Cardiac septum (tissue), 1 donor: ENCODE measurements around the gene ARHGAP24. TPM values are rescaled to one million over a fixed set of nuclear protein-coding genes. Genes with fewer than 3 reads are reported as not detected.
A peak's percentile ranks its signal among the peaks of the same experiment; 100 is the strongest.
"Not testable (repeated sequence)": the region's sequence is repeated elsewhere in the genome, so short reads cannot be mapped to it uniquely, and the experiment has no call there.

Source experiments
- DNase-seq: peaks from one replicate; pipeline ENCODE4 v3.0.0-alpha.2; 2020; ENCODE audit warnings: low spot score
- intact Hi-C: fragments of 100-400 bp; cut with DNase I; formaldehyde crosslinking; loops from one replicate; pipeline ENCODE4 v1.14.0; 2022
- total RNA-seq: library from RNA; stranded (reverse); fragmentation: NEBNext Ultra II Directional; extraction: Animal tissue kit (Norgen Biotek cat#: 25700); gene quantifications from one replicate; pipeline ENCODE4 v1.2.1, GENCODE V29; 2021
- donor health status: DM: no; HTN: no; CAD: no.

Gene ARHGAP24
- total RNA-seq, 1 donor from 2014 or later, result 60.1 TPM

GRCh38 chr4:85476381-85476780 is 1.4 kb downstream of the ARHGAP24 start:
- no peak for DNase-seq
- intact Hi-C loops, result loop anchor here (5.0 kb wide), 3 partner anchors 79 to 266 kb away; no protein-coding TSS in a partner anchor

DNA sequence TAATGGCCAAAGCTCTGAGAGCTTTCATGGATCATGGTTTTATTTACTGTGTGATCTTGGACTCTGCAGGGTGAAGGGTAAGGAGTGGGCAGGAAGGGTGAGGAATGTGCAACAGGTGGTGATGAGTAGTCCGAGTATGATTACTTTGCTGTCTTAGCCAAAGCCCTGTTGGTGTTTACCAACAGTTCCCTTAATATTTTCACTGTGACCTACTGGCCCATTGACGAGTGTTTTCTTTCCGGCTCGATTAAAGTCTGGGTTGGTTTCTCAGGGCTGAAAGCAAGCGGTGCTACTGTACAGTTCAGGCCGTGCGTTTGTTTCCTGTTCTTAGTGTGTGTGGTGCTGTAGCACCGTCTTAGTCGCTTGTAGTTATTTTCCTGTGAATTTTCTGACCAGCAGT is 2.6 kb downstream of the ARHGAP24 start:
- intact Hi-C loops, result loop anchor here (5.0 kb wide), 3 partner anchors 80 to 265 kb away; no protein-coding TSS in a partner anchor
- DNase-seq, result no peak

GRCh38 chr4:85478576-85478975 is 3.6 kb downstream of the ARHGAP24 start:
- intact Hi-C loops, result loop anchor here (5.0 kb wide), 3 partner anchors 81 to 264 kb away; no protein-coding TSS in a partner anchor
- DNase-seq, result no peak

GRCh38 chr4:85482010-85482738 is 7.2 kb downstream of the ARHGAP24 start:
- intact Hi-C loops, result no loop called here
- DNase-seq, result no peak

GRCh38 chr4:85486425-85487086 is 11.6 kb downstream of the ARHGAP24 start:
- DNase-seq, result no peak
- intact Hi-C loops, result no loop called here

- intact Hi-C loops, result no loop called here
- DNase-seq, result no peak
Measured at GRCh38 chr4:85488416-85488815, 13.5 kb downstream of the ARHGAP24 start.

GRCh38 chr4:85489273-85489981 is 14.5 kb downstream of the ARHGAP24 start:
- intact Hi-C loops, result no loop called here
- DNase-seq, result no peak

- DNase-seq, result no peak
- intact Hi-C loops, result no loop called here
Measured at GRCh38 chr4:85491527-85491926, 16.6 kb downstream of the ARHGAP24 start.

DNA sequence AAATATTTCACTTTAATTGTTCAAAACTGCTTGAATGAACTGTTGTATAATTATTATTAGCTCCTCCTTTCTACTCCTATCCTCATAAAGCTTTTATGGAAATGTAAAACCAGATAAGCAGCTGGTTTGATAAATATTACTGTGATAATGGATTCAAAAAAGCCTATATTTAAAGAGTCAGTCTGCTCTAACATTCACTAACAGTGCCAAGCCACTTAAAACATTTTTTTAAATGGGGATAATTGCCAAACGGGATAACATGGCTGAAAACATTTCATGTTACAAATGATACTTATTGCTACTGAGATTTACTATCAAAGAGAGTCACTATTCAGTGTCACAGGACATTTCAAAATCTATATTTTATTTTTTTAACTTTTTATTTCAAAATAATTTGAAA is 17.4 kb downstream of the ARHGAP24 start:
- intact Hi-C loops, result no loop called here
- DNase-seq, result no peak

DNA sequence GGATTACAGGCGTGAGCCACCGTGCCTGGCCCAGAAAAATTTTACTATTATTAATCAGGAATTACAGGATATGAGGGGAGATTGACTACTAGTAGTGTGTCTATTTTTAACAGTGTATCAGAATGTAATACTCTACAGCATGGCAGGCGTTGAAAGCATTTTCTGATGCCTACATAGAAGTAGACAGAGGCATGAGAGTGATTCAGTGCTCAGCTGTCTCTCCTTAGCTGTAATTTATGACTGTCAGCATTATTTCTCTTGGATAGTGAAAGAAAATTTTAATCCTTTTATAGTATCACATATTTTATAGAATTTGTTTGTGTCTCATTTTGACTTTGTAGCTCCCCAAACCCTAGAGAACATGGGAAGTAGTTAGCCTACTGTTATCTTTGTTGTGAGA is 20.7 kb downstream of the ARHGAP24 start:
- intact Hi-C loops, result no loop called here
- no peak for DNase-seq

DNA sequence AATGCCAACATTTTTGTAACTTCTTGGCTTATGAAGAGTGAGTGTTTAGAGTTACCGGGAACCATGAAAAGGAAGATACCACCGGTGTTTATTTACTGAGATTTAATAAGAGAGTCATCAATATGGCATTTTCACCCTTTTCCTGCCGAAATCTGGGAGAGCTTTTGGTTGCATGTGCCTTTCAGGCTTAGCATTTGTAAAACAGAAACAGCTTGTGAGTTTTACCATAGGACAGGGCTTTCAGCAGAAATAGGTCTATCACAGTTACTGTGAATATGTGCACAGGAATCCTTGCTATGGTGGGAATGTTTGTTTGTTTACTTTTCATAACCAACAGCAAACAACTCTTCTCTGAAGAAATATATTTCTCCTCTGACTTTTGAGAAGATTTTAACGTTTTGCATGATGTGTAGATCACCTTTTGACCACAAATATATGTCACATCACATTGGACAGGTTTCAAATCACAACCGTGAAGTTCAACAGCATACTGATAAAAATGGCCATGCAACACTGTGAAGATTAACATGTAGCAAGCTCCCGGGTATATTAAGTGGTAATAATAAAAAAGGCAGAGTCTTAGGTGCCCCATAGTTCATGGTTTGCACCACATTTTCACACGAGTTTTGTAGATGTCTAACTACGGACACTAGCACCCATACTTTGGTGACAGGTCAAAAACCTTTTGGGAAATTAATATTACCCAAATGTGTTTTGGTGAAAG is 21.3 kb downstream of the ARHGAP24 start:
- DNase-seq, result no peak
- intact Hi-C loops, result no loop called here

- DNase-seq, result no peak
- intact Hi-C loops, result no loop called here
Measured at GRCh38 chr4:85496933-85497332, 22.0 kb downstream of the ARHGAP24 start.

DNA sequence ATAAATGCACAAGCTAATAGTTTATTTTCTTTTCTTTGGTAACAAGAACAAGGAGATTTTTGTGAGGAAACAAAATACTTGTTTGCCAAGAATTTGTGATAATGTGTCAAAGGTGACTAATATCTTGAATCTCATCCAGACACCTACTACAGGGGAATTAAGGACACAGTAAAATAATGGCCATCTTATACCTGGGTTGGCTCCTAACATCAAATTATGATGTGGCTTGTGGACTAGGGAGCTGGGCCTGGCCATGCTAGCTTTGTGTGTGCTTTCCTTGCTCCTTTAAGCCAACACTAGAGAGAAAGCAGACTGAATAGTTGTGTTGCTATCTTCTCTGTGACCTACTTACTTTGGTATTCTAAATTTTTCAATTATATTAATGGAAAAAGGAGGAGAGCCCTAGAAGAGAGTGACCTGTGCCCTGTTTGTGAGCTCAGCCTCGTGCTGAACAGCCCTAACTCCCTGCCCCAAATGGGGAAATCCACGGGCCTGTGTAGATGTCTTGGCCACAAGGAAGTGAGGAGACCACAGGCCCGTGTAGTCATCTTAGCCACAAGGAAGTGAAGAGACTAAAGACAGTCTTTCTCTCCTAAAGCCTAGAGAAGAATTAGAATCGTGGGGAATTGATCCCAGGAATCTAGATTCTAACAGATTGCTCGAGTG is 23.3 kb downstream of the ARHGAP24 start:
- intact Hi-C loops, result no loop called here
- peak; percentile 82 for DNase-seq

- intact Hi-C loops, result no loop called here
- DNase-seq, result no peak
Measured at GRCh38 chr4:85499573-85499972, 24.6 kb downstream of the ARHGAP24 start.

GRCh38 chr4:85500110-85500867 is 25.3 kb downstream of the ARHGAP24 start:
- no peak for DNase-seq
- intact Hi-C loops, result no loop called here

DNA sequence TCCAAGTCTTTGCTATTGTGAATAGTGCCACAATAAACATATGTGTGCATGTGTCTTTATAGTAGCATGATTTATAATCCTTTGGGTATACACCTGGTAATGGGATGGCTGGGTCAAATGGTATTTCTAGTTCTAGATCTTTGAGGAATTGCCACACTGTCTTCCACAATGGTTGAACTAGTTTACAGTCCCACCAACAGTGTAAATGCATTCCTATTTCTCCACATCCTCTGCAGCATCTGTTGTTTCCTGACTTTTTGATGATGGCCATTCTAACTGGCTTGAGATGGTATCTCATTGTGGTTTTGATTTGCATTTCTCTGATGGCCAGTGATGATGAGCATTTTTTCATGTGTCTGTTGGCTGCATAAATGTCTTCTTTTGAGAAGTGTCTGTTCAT is 26.2 kb downstream of the ARHGAP24 start:
- intact Hi-C loops, DNase-seq: not testable (repeated sequence)

- no peak for DNase-seq
- intact Hi-C loops, result no loop called here
Measured at GRCh38 chr4:85508654-85509053, 33.7 kb downstream of the ARHGAP24 start.

GRCh38 chr4:85509882-85510631 is 35.1 kb downstream of the ARHGAP24 start:
- intact Hi-C loops, result no loop called here
- no peak for DNase-seq
